ENCODE results near the gene SPTB. TPM values are rescaled to one million over a fixed set of nuclear protein-coding genes. Genes with fewer than 3 reads are reported as not detected.
A peak's percentile ranks its signal among the peaks of the same experiment; 100 is the strongest.

Gene SPTB
- 0.98 TPM for total RNA-seq

GRCh38 chr14:64879635-64880220, at the start of gene SPTB:
Gene SPTB, minus strand, starts transcription at chr14:64879907. Its CDS starts 56,813 bp downstream, at chr14:64823094.
- no peak for DNase-seq (ENCODE audit: extremely low spot score in 2 of 2)
- TF ChIP-seq POLR2AphosphoS5 (IDR thresholded peaks at IDR 0.05; ENCODE audit: insufficient read depth in 1 of 2, low read depth in 1 of 2) (no peak), CTCF (IDR thresholded peaks at IDR 0.05) (no peak), POLR2A (IDR thresholded peaks at IDR 0.05) (no peak)
- Histone ChIP-seq H3K9me3 (no peaks in the 10 kb centered on the region), H3K36me3 (no peaks in the 10 kb centered on the region), H3K27ac (no peak within 1 kb of the TSS), H3K4me3 (peak within 1 kb of the TSS; percentile 47 to 53), H3K4me1 (peaks cover 17% of the 10 kb centered on the region), H3K27me3 (peaks cover 14% of the 10 kb centered on the region)
- intact Hi-C loops (cut with DNase I): no loop called here

GRCh38 chr14:64929014-64929359, 49.3 kb upstream of the SPTB start:
- no peaks in the 10 kb centered on the region for H3K27me3 ChIP-seq
- no peaks in the 10 kb centered on the region for H3K9me3 ChIP-seq
- H3K36me3 ChIP-seq: peaks cover 0 to 38% of the 10 kb centered on the region in 2 donors
- intact Hi-C loops (cut with DNase I): no loop called here
- TF ChIP-seq CTCF (IDR thresholded peaks at IDR 0.05) (no peak), POLR2A (IDR thresholded peaks at IDR 0.05) (no peak), POLR2AphosphoS5 (IDR thresholded peaks at IDR 0.05; ENCODE audit: insufficient read depth in 1 of 2, low read depth in 1 of 2) (no peak)
- no peaks in the 10 kb centered on the region for H3K4me1 ChIP-seq
- no peak overlapping the region for H3K27ac ChIP-seq
- DNase-seq (ENCODE audit: extremely low spot score in 2 of 2): no peak
- H3K4me3 ChIP-seq: no peak overlapping the region

- DNase-seq (ENCODE audit: extremely low spot score in 2 of 2): no peak
- intact Hi-C loops (cut with DNase I): no loop called here
- H3K4me3 ChIP-seq: no peak overlapping the region
- H3K36me3 ChIP-seq: peaks cover 0 to 38% of the 10 kb centered on the region in 2 donors
- H3K9me3 ChIP-seq: no peaks in the 10 kb centered on the region
- no peak overlapping the region for H3K27ac ChIP-seq
- no peaks in the 10 kb centered on the region for H3K4me1 ChIP-seq
- TF ChIP-seq POLR2A (IDR thresholded peaks at IDR 0.05) (no peak), POLR2AphosphoS5 (IDR thresholded peaks at IDR 0.05; ENCODE audit: insufficient read depth in 1 of 2, low read depth in 1 of 2) (no peak), CTCF (IDR thresholded peaks at IDR 0.05) (no peak)
- no peaks in the 10 kb centered on the region for H3K27me3 ChIP-seq
These were observed 48.7 kb upstream of the SPTB start for GRCh38 chr14:64928239-64929013.

- Histone ChIP-seq H3K27ac (no peak overlapping the region), H3K27me3 (no peaks in the 10 kb centered on the region), H3K4me1 (no peaks in the 10 kb centered on the region), H3K4me3 (no peak overlapping the region), H3K9me3 (no peaks in the 10 kb centered on the region), H3K36me3 (peaks cover 0 to 30% of the 10 kb centered on the region in 2 donors)
- intact Hi-C loops (cut with DNase I): no loop called here
- no peak for DNase-seq (ENCODE audit: extremely low spot score in 2 of 2)
- no peak for TF ChIP-seq POLR2AphosphoS5 (IDR thresholded peaks at IDR 0.05; ENCODE audit: insufficient read depth in 1 of 2, low read depth in 1 of 2)
- TF ChIP-seq CTCF (IDR thresholded peaks at IDR 0.05): no peak
- no peak for TF ChIP-seq POLR2A (IDR thresholded peaks at IDR 0.05)
These were observed 47.3 kb upstream of the SPTB start for GRCh38 chr14:64927031-64927430.
